ENCODE data around the gene TMEM163.

DNA sequence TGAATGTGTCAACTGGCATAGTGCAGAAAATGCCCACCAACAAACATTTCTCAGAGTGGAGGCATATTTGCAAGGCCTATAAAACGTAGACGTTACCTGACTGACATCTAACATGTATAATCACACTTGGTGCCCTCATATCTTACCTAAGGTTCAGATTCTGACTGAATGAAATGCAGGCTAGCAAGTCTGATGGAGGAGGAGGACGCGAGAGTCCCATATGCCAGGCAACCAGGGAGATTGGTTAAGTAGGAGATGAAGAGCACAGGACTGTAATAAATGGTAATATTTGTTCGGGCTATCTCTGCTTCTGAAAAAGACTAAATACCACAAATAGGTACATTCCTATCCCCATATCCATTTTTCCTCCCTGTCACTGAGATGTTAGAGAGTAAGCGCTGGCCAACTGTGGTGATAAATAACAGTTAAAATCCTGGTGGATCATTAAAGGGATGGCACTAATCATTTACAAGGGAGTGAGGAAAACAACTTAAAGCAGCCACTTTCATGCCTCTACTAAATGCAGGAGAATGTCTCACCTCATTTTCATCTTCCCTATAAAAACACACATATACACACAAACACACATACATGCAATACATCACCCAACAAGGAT, 217.2 kb downstream of the TMEM163 start:
- TF ChIP-seq CTCF (IDR thresholded peaks at IDR 0.05) (no peak), EZH2phosphoT487 (IDR thresholded peaks at IDR 0.05) (no peak), EZH2 (IDR thresholded peaks at IDR 0.05) (no peak)

Data from neural progenitor cell (in vitro differentiated cells).